Activated naive CD4-positive, alpha-beta T cell treated with anti-CD3 and anti-CD28 coated beads, Interleukin-2, amount 50 U/mL, for 72 hours (primary cell): ENCODE results near the gene CTXND1. TPM values are rescaled to one million over a fixed set of nuclear protein-coding genes. Genes with fewer than 3 reads are reported as not detected.

ENCODE experiments used
- total RNA-seq, 2 donors: library from RNA; stranded (reverse); gene quantifications; one replicate each; pipeline ENCODE4 v1.2.3, GENCODE V29; 2022

The CTXND1 gene
- total RNA-seq, 2 donors from 2014 or later: not detected

Other genes with a start within 250 kb of the CTXND1 start
- 10 to 100 TPM; 35.8 to 42.4 TPM for gene ZFAND6, start 192.5 kb downstream of the CTXND1 start, total RNA-seq
- gene FAH, start 99.2 kb downstream of the CTXND1 start, total RNA-seq: 10 to 100 TPM; 60.0 to 70.6 TPM
- not detected for gene ARNT2, start 152.2 kb upstream of the CTXND1 start, total RNA-seq